GM21529 (cell line): ENCODE results near the gene PSMD13.

Source experiments
- ATAC-seq: cut with Tn5 transposase; IDR thresholded peaks from one replicate; pipeline ENCODE4 v1.9.1; 2021; ENCODE audit not compliant: unreplicated experiment

PSMD13 gene

GRCh38 chr11:203945-204586 lies 32.7 kb upstream of the PSMD13 start:
- ATAC-seq, result no peak

- no peak for ATAC-seq
Measured at GRCh38 chr11:204587-205109, 32.1 kb upstream of the PSMD13 start.

GRCh38 chr11:205221-206001 lies 31.4 kb upstream of the PSMD13 start:
- no peak for ATAC-seq

- ATAC-seq, result no peak
Measured at GRCh38 chr11:206002-206384, 30.8 kb upstream of the PSMD13 start.

DNA sequence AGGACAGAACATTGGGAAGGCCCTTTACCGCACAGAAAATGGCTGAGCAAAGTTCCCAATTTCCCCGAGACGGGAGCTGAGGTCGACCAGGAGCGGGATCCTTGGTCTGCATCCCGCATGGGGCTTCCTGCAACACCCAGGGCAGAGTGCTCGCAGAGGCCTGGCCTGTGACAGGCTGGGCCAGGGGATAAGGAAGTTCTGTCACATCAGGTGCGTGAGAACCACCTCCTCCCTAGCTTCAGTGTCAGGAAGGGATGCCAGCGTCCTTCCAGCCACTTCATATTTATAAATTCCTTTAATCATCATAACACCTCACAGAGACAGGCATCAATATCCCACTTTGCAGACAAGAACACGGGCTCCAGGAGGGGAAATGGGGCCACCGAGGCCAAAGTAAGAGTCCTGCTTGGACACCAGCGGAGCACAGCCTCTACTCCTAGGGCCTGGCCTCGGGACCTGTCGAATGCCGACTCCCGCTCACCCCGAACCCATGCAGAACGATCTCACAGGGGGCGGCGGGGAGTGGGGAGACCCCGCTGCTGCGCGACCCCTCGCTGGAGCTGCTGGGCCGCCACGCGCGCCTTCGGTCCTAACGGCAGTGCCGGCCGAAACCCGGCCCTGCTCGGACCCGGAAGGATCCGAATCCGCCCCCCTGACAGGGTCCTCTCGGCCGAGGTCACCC lies 30.1 kb upstream of the PSMD13 start:
- peak; percentile 8 for ATAC-seq

DNA sequence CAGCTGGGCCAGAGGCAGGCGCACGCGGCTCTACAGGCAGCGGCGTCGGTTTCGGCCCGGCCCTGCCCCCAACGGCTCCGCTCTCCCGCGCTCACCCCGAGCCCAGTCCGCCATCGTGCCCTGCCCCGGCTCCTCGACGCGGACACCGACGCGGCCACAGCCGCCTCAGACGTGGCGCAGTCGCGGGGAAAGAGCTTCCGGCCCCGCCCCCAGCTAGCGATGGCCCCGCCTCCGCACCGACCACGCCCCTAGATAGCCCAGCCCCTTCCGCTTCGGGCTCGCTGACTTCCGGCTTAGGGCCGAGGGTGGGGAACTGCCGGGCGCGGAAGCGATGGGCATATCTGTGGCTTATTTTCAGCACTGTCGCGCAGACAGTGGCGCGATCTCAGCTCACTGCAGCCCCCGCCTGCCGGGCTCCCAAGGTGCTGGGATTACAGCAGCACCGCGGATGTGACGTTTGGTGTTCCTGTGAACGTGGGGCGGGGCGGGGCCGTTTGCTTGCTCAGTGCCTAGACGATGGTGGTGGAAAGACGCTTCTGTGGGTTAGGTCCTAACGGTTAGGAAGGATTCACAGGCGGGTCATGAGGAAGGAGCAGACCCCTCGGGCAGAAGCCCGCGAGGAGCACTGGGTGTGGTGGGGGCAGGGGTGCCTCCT lies 29.4 kb upstream of the PSMD13 start, which contains the start of the genes BET1L and RIC8A:
Gene BET1L (minus strand): TSS at position 192 of the 655 bp plus-strand sequence. CDS start 78 bp downstream, at position 114.
Gene RIC8A (plus strand): TSS at position 501 of the 655 bp plus-strand sequence. CDS start 1,147 bp downstream, outside the sequence.
- peak; percentile 68 for ATAC-seq

DNA sequence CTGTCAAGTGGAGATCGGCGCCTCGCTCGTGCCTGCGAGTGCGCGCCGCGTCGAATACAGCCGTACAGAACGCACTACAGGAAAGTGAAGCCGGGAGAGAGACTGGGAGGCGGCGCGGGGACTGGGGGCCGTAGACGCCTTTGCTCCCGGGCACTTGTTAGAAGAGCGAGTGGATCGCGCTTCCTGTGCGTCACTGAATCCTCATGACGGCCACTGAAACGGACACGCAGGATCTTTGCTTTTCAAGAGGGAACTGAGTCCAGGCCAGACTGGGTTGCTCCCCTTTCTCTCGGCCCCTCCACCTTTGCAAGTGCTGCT lies 29.0 kb upstream of the PSMD13 start:
- ATAC-seq, result no peak

- peak; percentile 50 for ATAC-seq
Measured at GRCh38 chr11:208181-208916, 28.4 kb upstream of the PSMD13 start.

GRCh38 chr11:208917-209260 lies 27.9 kb upstream of the PSMD13 start:
- ATAC-seq, result peak; percentile 2

- ATAC-seq, result no peak
Measured at GRCh38 chr11:209275-210121, 27.3 kb upstream of the PSMD13 start.

GRCh38 chr11:210122-210802 lies 26.5 kb upstream of the PSMD13 start:
- no peak for ATAC-seq

GRCh38 chr11:210803-211180 lies 26.0 kb upstream of the PSMD13 start:
- no peak for ATAC-seq

GRCh38 chr11:211295-211694 lies 25.5 kb upstream of the PSMD13 start:
- no peak for ATAC-seq

DNA sequence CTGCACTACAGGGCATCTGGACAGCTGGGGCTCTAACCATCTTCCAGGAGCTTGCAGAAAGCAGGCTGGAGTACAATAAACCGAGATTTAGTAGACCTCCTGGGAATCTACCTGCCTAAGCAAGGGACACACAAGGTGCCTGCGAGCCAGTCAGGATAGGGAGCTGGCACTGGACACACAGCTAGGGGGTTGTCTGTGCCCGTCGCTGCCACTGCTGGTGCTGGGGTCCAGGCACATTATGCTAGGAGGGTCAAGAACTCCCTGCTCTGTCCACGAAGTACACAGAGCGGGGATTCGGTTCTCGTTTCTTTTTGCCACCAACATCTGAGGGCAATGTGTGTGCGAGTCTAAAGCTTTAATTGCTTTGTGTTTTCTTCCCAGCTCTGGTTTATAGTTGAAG lies 25.0 kb upstream of the PSMD13 start:
- ATAC-seq, result no peak

GRCh38 chr11:212150-213100 lies 24.4 kb upstream of the PSMD13 start:
- ATAC-seq, result no peak

DNA sequence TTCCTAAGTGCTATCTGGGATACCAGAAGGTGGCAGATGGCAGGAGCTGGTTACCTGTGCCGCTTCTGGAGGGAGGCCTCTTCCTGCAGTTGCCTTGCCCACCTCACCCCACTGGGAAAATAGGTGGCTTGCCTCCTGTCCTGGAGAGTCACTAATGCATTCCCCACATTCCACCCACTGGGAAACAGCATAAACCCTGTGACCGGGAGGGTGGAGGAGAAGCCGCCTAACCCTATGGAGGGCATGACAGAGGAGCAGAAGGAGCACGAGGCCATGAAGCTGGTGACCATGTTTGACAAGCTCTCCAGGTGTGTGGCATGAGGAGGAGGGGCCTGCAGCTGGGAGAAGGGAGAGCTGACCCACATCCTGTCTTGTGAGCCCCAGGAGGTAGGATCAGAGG lies 23.7 kb upstream of the PSMD13 start:
- no peak for ATAC-seq

DNA sequence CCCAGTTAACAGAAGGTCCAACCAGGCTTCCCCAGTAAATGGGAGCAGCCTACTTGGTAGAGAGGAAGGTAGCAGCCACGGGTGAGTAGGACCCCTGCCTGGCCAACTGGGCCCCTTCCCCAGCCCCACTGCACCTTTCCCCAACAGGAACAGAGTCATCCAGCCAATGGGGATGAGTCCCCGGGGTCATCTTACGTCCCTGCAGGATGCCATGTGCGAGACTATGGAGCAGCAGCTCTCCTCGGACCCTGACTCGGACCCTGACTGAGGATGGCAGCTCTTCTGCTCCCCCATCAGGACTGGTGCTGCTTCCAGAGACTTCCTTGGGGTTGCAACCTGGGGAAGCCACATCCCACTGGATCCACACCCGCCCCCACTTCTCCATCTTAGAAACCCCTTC lies 22.7 kb upstream of the PSMD13 start:
- ATAC-seq, result no peak

DNA sequence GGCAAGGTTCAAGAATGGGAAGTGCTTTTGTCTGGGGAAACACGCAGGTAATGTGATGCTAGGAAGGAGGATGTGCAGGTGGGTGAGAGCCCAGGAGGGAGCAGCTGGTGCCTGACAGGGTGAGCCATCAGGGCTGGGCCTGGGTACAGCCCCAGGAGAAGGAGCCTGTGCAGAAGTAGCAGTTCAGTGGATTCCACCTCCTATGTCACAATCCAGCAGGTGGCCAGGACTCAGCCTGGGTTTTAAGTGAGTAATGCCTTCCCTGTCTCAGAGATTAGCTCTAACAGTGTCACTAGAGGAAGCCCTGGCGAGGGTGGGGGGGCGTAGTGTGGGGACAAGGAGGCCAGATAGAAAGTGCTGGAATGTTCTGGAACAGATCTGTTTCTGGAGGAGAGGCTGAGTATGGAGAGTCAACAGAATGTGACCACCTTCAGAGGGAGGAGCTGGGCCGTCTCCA lies 21.2 kb upstream of the PSMD13 start:
- no peak for ATAC-seq
